NCI-H2227 (cell line): ENCODE measurements around the gene CDC42.
"Not testable (repeated sequence)": the region's sequence is repeated elsewhere in the genome, so short reads cannot be mapped to it uniquely, and the experiment has no call there.

Source experiments
- DNase-seq: peaks from one replicate; lab custom pipeline; 2025; ENCODE audit not compliant: unreplicated experiment; lab: John Stamatoyannopoulos, UW

Gene CDC42

GRCh38 chr1:22074803-22075202 lies 22.3 kb downstream of the CDC42 start:
- no peak for DNase-seq

- no peak for DNase-seq
These were observed 23.2 kb downstream of the CDC42 start for GRCh38 chr1:22075718-22076117.

- no peak for DNase-seq
These were observed 23.8 kb downstream of the CDC42 start for GRCh38 chr1:22076346-22076745.

DNA sequence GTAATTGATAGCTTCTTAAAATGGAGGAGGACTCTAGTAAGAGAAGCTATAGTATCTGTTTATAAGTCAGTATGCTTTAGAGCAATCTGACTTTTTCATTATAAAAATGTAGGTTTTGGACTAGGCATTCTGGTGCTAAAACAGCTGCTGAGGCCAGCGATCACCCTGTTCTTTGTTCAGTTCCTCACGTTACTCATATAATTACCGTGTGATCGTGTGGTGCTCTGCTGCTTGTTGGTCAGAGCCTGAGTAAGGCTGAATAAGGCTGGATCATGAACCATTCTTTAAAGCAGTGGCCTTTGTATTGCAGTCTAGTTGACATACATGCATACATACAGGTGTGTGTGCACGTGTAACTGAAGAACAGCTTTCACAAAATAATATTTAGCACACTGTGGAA lies 25.2 kb downstream of the CDC42 start:
- peak; percentile 57 for DNase-seq

DNA sequence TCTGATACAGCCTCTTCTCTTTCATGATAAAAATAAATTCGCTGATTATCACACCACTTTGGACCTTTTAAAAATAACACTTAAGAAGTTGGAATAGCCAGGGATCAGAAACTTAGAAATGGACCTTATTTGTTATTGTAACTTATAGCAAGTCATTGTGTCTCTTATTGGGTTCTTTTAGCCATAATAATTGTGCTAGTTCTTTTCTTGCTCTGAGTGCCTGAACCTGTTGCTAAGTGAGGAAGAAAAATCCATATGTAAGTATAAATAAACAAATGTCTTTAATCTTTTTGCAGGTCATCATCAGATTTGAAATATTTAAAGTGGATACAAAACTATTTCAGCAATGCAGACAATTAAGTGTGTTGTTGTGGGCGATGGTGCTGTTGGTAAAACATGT lies 25.6 kb downstream of the CDC42 start:
- DNase-seq, result no peak

DNA sequence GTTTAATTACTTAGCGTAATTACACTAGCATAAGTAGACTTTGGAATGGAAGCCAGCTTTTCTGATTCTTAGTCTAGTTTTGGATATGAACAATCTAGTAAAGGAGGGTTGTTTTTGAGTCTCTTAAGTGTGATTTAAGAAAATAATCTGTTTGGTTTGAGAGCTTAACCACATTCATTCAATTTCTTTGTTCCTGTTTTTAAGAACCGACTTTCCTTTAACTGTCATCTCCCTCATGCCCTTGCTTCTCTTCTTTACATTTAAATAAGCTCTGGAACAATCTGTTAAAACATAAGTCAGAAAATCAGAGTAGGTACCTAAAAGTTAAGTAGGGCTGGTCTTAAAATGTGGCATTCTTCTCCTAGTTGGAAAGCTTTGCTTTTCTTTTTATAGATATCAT lies 27.7 kb downstream of the CDC42 start:
- DNase-seq, result no peak

DNA sequence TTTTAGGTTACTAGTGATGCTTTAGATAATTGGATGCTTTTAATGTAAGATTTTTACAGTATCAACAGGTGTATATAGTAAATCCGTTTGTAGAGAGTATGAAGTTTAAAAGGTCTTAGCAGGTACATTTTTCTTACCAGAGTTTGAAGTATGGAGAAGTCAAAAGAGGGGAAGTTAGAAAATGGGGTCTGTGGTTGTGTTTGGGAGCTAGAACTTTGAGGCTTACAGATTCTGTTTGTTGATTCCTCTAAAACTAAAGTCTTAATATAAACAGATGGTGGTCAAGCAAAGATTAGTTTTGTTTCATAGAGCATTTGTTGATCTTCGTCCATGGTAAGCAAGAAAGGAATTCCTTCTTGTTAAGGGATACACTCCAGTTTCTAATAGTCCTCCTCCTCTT lies 35.8 kb downstream of the CDC42 start:
- no peak for DNase-seq

- no peak for DNase-seq
These were observed 36.6 kb downstream of the CDC42 start for GRCh38 chr1:22089134-22089571.

DNA sequence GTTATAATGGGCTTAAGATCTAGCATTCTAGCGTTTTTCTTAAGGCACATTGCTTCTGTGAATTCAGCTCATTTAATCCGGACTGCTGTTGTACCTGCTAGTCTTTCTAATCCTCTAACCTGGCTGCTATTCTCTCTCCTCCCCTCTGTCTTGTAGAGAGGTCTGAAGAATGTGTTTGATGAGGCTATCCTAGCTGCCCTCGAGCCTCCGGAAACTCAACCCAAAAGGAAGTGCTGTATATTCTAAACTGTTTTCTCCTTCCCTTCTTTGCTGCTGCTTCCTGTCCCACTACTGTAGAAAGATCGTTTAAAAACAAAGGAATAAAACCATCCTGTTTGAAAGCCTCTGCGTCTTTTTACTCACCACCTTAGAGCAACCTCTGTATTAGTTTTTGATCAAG lies 37.3 kb downstream of the CDC42 start:
- DNase-seq, result no peak

- no peak for DNase-seq
These were observed 38.4 kb downstream of the CDC42 start for GRCh38 chr1:22090867-22091266.

DNA sequence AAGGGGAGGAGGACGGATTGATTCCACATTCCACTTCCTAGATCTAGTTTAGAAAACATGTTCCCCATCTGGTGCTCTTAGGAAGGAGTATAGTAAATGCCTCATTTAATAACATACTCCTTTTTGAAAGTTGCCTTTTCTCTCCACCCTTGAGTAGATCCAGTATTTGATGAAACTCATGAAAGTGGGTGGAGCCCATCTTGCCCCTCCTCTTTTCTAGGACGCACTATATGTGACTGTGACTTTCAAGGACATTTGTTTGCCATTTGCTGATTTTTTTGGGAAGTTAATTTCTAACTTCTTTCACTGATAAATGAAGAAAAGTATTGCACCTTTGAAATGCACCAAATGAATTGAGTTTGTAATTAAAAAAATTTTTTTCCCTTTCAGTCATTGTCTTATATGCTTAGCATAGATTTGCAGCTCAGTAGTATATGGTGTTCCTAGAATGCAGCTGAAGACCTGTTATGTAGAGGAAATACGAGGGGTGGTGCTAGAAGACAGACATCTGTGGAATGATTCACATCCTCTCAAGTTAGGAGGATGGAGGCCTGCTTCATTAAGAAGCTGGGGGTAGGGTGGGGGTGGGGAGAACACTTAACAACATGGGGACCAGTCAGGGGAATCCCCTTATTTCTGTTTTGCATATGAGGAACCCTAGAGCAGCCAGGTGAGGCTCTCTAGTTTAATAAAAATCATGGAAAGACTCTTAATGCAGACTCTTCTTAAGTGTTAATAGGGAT lies 39.7 kb downstream of the CDC42 start:
- DNase-seq, result not testable (repeated sequence)

DNA sequence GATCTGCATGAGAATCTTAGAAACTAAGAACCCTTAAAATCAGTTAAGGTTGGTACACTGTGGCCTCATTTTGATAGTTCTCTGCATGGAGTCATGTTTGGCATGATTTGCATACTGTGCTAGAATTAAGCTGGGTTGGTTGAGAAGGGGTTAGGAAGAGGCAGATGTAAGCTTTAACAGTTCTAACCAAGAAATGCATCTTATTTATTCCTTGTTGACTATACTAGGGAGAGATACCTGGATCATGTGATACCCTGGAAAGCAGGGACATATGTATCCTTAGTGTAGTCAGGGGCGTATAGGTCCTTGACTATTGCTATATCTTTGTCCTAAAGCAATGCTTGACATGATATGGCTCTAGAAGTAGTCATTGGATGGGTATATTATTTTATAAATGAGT lies 41.0 kb downstream of the CDC42 start:
- DNase-seq, result no peak

DNA sequence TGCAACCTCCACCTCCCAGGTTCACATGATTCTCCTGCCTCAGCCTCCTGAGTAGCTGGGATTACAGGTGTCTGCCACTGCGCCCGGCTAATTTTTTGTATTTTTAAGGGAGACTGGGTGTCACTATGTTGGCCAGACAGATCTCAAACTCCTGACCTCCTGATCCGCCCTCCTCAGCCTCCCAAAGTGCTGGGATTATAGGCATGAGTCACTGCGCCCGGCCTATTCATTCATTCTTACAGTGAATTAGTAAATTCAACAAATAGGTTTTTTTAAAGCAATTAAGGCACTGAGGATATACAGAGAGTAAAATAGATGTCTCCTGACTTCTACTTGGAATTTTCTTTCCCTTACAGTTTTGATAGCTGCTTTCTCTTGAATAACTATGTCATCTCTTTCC lies 43.5 kb downstream of the CDC42 start:
- DNase-seq, result no peak

DNA sequence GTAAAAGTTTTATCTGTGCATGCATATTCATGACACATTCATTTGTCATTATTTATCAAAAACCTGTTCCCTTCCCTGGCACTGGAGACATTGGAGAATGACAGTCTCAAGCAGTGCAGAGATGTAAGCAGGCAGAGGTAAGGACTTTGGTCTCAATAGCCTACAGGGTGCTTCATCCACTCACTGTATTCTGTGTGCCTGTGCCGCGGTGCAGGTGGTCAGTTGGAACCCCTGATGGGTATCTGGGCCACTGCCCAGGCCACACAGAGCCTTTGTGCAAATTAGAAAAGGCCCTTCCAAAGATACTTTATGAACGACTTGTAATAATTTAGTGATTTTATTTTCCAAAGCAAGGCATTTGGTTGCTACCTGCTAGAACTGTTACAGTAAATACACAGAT lies 44.0 kb downstream of the CDC42 start:
- DNase-seq, result no peak

DNA sequence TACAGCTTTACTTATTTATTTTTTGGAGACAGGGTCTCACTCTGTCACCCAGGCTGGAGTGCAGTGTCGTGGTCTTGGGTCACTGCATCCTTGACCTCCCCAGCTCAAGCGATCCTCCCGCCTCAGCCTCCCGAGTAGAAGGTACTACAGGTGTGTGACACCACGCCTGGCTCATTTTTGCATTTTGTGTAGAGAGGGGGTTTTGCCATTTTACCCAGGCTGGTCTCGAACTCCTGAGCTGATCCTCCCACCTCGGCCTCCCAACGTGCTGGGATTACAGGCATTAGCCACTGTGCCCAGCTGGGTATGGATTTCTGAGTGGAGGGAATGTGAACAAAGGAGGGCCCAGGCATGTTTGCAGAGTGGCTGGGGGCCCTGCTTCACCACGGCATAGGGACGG lies 46.2 kb downstream of the CDC42 start:
- DNase-seq, result no peak

DNA sequence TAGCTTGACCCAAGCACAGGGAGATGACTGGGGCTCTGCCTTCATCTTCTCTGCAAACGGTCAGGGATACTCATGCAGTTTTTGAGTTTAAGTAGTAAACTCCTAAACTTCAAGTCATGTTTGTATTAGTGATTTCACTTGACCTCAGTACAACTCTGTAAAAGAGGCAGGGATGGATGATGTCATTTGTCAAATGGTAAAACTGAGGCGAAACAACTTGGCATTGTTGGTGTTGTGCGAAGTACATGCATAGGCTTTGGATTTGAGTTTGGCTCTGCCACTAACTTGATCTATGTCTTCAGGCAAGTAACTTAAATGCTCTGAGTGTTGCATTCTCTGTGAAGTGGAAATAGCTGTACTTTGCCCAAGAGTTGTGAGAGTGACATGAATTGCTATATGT lies 47.7 kb downstream of the CDC42 start:
- no peak for DNase-seq

DNA sequence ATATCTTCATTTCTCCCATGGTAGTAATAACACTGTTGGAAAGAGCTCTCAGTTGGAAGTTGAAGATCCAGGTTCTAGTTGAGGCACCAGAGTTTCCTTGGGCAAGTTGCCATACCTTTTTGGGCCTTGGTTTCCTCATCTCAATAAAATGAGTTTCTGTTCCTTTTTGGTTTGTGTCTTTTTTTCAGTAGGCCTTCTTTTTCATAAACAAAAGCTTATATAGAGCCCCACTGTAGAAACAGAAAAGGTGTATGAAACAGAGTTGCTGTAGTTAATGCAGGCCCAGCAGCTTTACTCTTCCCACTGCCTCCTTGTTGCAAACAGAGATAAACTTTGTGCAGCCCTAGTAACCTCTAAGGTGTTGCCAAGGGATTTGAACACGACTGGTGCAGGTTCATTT lies 48.7 kb downstream of the CDC42 start:
- no peak for DNase-seq

DNA sequence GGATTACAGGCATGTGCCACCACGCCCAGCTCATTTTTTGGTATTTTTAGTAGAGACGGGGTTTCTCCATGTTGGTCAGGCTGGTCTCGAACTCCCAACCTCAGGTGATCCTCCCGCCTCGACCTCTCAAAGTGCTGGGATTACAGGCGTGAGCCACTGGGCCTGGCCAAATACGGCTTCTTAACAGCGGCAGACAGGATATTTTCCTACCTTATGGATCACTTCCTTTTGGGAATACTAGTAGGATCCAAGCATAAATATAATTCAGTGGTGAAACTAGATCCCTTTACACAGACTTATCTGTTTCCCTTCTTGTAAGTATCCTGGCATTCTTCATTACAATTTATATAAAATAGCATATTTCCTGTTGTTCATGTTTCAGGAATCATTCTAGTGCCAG lies 49.5 kb downstream of the CDC42 start:
- no peak for DNase-seq

DNA sequence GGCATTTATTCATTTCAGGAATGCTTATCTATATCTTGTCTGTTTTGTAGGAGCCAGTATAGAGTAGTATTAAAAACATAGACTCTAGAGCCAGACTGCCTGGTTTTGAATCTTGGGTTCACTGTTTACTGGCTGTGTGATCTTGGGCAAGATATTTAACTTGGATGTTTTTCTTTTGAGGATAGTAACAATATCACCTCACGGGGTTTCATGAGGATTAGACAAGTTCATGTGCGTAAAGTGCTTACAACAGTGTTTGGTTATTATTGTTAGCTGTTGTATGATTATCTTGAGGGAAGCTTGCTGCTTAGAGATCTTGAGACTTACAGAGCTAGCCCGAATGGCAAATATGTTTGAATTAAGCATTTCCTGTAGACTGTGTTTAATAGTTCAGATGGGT lies 50.2 kb downstream of the CDC42 start:
- DNase-seq, result no peak

DNA sequence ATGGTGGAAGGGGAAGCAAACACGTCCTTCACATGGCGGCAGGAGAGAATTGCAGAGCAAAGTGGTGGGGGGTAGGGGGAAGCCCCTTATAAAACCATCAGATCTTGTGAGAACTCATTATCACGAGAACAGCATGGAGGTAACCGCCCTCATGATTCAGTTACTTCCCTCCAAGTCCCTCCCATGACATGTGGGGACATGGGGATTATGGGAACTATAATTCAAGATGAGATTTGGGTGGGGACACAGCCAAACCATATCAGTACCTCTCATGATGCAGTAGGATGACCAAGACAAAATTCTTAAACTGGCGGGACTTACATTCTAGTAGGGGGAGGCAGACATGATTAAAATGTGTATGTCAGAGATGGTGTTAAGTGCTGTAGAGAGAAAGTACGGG lies 51.6 kb downstream of the CDC42 start:
- no peak for DNase-seq

GRCh38 chr1:22104865-22105437 lies 52.4 kb downstream of the CDC42 start:
- DNase-seq, result no peak

GRCh38 chr1:22105611-22106207 lies 53.2 kb downstream of the CDC42 start:
- DNase-seq, result peak; percentile 60

DNA sequence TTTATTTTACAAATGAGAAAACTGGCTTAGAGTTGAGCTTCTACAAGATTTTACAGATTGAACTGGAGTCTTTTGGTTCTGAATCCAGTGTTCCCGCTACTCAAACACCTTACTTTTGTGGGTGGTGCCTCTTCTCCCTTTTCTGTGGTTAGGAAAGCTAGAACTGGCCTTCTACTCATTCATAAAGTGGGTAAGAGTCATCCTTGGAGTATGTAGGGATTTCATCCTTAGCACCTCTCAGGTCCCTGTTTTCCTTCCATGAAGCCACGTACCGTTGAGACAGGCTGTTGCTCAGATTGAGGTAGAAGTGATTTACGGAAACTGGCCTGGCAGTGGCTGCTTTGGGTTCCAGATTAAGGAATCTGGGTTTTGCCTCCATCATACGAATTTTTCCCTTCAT lies 54.6 kb downstream of the CDC42 start:
- DNase-seq, result no peak
